H1 (cell line): ENCODE measurements around the gene NPNT. TPM values are rescaled to one million over a fixed set of nuclear protein-coding genes. Genes with fewer than 3 reads are reported as not detected.

Experiments
- CTCF ChIA-PET: fragments of 300-600 bp; sonication (Branson Sonifier 250); formaldehyde crosslinking; loops from one replicate; lab custom pipeline; 2021; ENCODE audit not compliant: partially characterized antibody; lab: Charles Lee
- POLR2A ChIA-PET: fragments of 300-600 bp; sonication (Branson Sonifier 250); formaldehyde crosslinking; loops from one replicate; lab custom pipeline; 2021; ENCODE audit warnings: inconsistent platforms; ENCODE audit not compliant: partially characterized antibody; lab: Charles Lee
- DNase-seq, 2 experiments: peaks; one replicate each; pipeline versions ENCODE4 v3.0.0 to v3.0.0-alpha.2; 2010 to 2022; ENCODE audit warnings: low spot score in 2 of 2, low read depth in 1 of 2, mixed read lengths in 1 of 2
- FAIRE-seq: peaks from 2 replicates; lab custom pipeline; 2011; peaks lifted over from hg19 to GRCh38; lab: Jason Lieb, UNC
- H2AFZ ChIP-seq: 2 replicates; pipeline ENCODE4 v1.8.1; 2012; ENCODE audit warnings: low read length, inconsistent platforms
- H2AK5ac ChIP-seq: 2 replicates; pipeline ENCODE4 v1.6.1; 2013; ENCODE audit warnings: low read depth, low read length
- H2BK120ac ChIP-seq: replicated peaks from 2 replicates; pipeline ENCODE3; 2013; ENCODE audit warnings: low read depth, low read length, inconsistent platforms
- H2BK12ac ChIP-seq: 2 replicates; pipeline ENCODE4 v1.6.1; 2013; ENCODE audit warnings: low read depth, low read length
- H2BK15ac ChIP-seq: 2 replicates; pipeline ENCODE4 v1.6.1; 2013; ENCODE audit warnings: low read length
- H2BK20ac ChIP-seq: 2 replicates; pipeline ENCODE4 v1.6.1; 2013; ENCODE audit warnings: low read length
- H2BK5ac ChIP-seq: 2 replicates; pipeline ENCODE4 v1.6.1; 2013; ENCODE audit warnings: low read depth, low read length
- H3K14ac ChIP-seq: 2 replicates; pipeline ENCODE4 v1.6.1; 2013; ENCODE audit warnings: inconsistent platforms; ENCODE audit not compliant: insufficient read length
- H3K18ac ChIP-seq: 2 replicates; pipeline ENCODE4 v1.6.1; 2013; ENCODE audit warnings: low read length; ENCODE audit errors: extremely low read depth
- H3K23ac ChIP-seq: 2 replicates; pipeline ENCODE4 v1.6.1; 2013; ENCODE audit warnings: inconsistent platforms; ENCODE audit not compliant: insufficient read length
- H3K23me2 ChIP-seq: 2 replicates; pipeline ENCODE4 v1.6.1; 2013; ENCODE audit warnings: low read depth, low read length
- H3K27ac ChIP-seq: 2 replicates; pipeline ENCODE4 v1.6.1; 2011; ENCODE audit warnings: low read depth, low read length, inconsistent platforms
- H3K27me3 ChIP-seq, 4 experiments: replicated peaks in 1 of 4; 1 replicate in 1 of 4; 2 replicates in 3 of 4; pipeline versions ENCODE4 v1.6.1 to v1.8.1; 2011 to 2013; ENCODE audit warnings: low read length in 3 of 4, mild to moderate bottlenecking in 3 of 4, inconsistent platforms in 2 of 4, mixed read lengths in 2 of 4, moderate library complexity in 1 of 4; ENCODE audit not compliant: control insufficient read depth in 3 of 4, insufficient read depth in 3 of 4; ENCODE audit errors: extremely low read depth in 1 of 4
- H3K36me3 ChIP-seq, 4 experiments: 2 replicates each; pipeline versions ENCODE4 v1.6.1 to v1.8.1; 2011 to 2013; ENCODE audit warnings: mild to moderate bottlenecking in 4 of 4, low read length in 3 of 4, moderate library complexity in 2 of 4, control low read depth in 1 of 4, inconsistent platforms in 1 of 4; ENCODE audit not compliant: insufficient read depth in 4 of 4, control insufficient read depth in 2 of 4
- H3K4ac ChIP-seq: replicated peaks from 2 replicates; pipeline ENCODE3; 2013; ENCODE audit warnings: low read length, low read depth, mixed read lengths, inconsistent platforms; ENCODE audit not compliant: insufficient read length
- H3K4me1 ChIP-seq, 4 experiments: replicated peaks in 1 of 4; 1 replicate in 1 of 4; 2 replicates in 3 of 4; pipeline versions ENCODE4 v1.6.1 to v1.8.1; 2011 to 2013; ENCODE audit warnings: low read length in 3 of 4, inconsistent platforms in 2 of 4, mixed read lengths in 1 of 4; ENCODE audit not compliant: insufficient read depth in 4 of 4, control insufficient read depth in 3 of 4
- H3K4me2 ChIP-seq, 2 experiments: 2 replicates each; pipeline versions ENCODE4 v1.6.1 to v1.8.1; 2011 to 2013; ENCODE audit warnings: low read depth in 2 of 2, low read length in 2 of 2, control low read depth in 1 of 2, inconsistent platforms in 1 of 2, mild to moderate bottlenecking in 1 of 2; ENCODE audit not compliant: insufficient read depth in 1 of 2
- H3K4me3 ChIP-seq, 4 experiments: fragments of 200-600, 300-600 bp in 1 of 4; sonication (generic), shearing (Covaris generic), sonication (Bioruptor Twin) in 1 of 4; 2 replicates each; pipeline versions ENCODE4 v1.5.1 to v1.8.1; 2011 to 2016; ENCODE audit warnings: low read length in 4 of 4, low read depth in 3 of 4, control low read depth in 2 of 4, inconsistent platforms in 2 of 4, mild to moderate bottlenecking in 2 of 4, mixed read lengths in 1 of 4, moderate library complexity in 1 of 4; ENCODE audit not compliant: insufficient read depth in 2 of 4; ENCODE audit errors: extremely low read depth in 1 of 4
- H3K56ac ChIP-seq: replicated peaks from 2 replicates; pipeline ENCODE3; 2013; ENCODE audit warnings: low read depth, mild to moderate bottlenecking, mixed read lengths, low read length, inconsistent platforms; ENCODE audit not compliant: insufficient read length
- H3K79me1 ChIP-seq: 2 replicates; pipeline ENCODE4 v1.6.1; 2013; ENCODE audit warnings: low read depth, low read length, control low read depth
- H3K79me2 ChIP-seq, 2 experiments: 2 replicates each; pipeline versions ENCODE4 v1.6.1 to v1.8.1; 2012 to 2013; ENCODE audit warnings: low read length in 2 of 2, mild to moderate bottlenecking in 2 of 2, inconsistent platforms in 1 of 2; ENCODE audit not compliant: insufficient read depth in 2 of 2, control insufficient read depth in 1 of 2
- H3K9ac ChIP-seq, 4 experiments: replicated peaks in 1 of 4; 1 replicate in 1 of 4; 2 replicates in 3 of 4; pipeline versions ENCODE4 v1.6.1 to v1.8.1; 2011 to 2013; ENCODE audit warnings: low read depth in 3 of 4, low read length in 3 of 4, control low read depth in 2 of 4, mild to moderate bottlenecking in 2 of 4, moderate library complexity in 2 of 4, inconsistent platforms in 1 of 4; ENCODE audit errors: extremely low read depth in 1 of 4
- H3K9me3 ChIP-seq, 2 experiments: 2 replicates each; pipeline versions ENCODE4 v1.6.1 to v1.8.1; 2012 to 2013; ENCODE audit warnings: mild to moderate bottlenecking in 2 of 2, moderate library complexity in 2 of 2, control low read depth in 1 of 2, inconsistent platforms in 1 of 2, low read depth in 1 of 2, low read length in 1 of 2, mixed read lengths in 1 of 2; ENCODE audit not compliant: insufficient read depth in 2 of 2
- H4K20me1 ChIP-seq, 2 experiments: replicated peaks in 1 of 2; 2 replicates each; pipeline versions ENCODE3 to v1.8.1; 2011 to 2013; ENCODE audit warnings: inconsistent platforms in 2 of 2, low read length in 2 of 2, mild to moderate bottlenecking in 1 of 2; ENCODE audit not compliant: insufficient read depth in 2 of 2, control insufficient read depth in 1 of 2
- H4K5ac ChIP-seq: 2 replicates; pipeline ENCODE4 v1.6.1; 2013; ENCODE audit warnings: low read length, low read depth, mixed read lengths, inconsistent platforms; ENCODE audit not compliant: insufficient read length
- H4K8ac ChIP-seq: 2 replicates; pipeline ENCODE4 v1.8.0; 2013; ENCODE audit warnings: mild to moderate bottlenecking, moderate library complexity, low read length, inconsistent platforms; ENCODE audit not compliant: insufficient read depth; ENCODE audit errors: extremely low read depth
- H4K91ac ChIP-seq: replicated peaks from 2 replicates; pipeline ENCODE3; 2013; ENCODE audit warnings: low read length, mixed read lengths, inconsistent platforms; ENCODE audit not compliant: insufficient read length
- CHD2 ChIP-seq: IDR thresholded peaks from 2 replicates; pipeline ENCODE4 v1.6.1; 2012; ENCODE audit warnings: low read length, improper control_type of control experiment
- CTBP2 ChIP-seq: IDR thresholded peaks from 2 replicates; pipeline ENCODE4 v1.7.0; 2011; ENCODE audit warnings: borderline replicate concordance, mild to moderate bottlenecking, moderate library complexity, mixed read lengths, low read length; ENCODE audit not compliant: insufficient read depth, insufficient read length
- CTCF ChIP-seq, 3 experiments: IDR thresholded peaks; 1 replicate in 2 of 3; 2 replicates in 1 of 3; pipeline versions ENCODE4 v1.5.1 to v1.6.1; 2011; ENCODE audit warnings: low read length in 3 of 3, mild to moderate bottlenecking in 3 of 3, inconsistent platforms in 2 of 3, low read depth in 1 of 3, moderate library complexity in 1 of 3; ENCODE audit not compliant: insufficient read depth in 1 of 3; ENCODE audit errors: control extremely low read depth in 1 of 3
- HDAC6 ChIP-seq: IDR thresholded peaks from one replicate; pipeline ENCODE4 v1.7.1; 2012; ENCODE audit warnings: low read depth, mild to moderate bottlenecking, inconsistent platforms, low read length, moderate library complexity
- KDM1A ChIP-seq: fragments of 200-600, 300-600 bp; sonication (generic); IDR thresholded peaks from 2 replicates; pipeline ENCODE4 v1.7.1; 2016; ENCODE audit warnings: mild to moderate bottlenecking, low read length, borderline replicate concordance
- NRF1 ChIP-seq: IDR thresholded peaks from 2 replicates; pipeline ENCODE4 v1.6.1; 2011; ENCODE audit warnings: mild to moderate bottlenecking, low read depth, low read length, improper control_type of control experiment
- SUZ12 ChIP-seq: fragments of 200-600 bp; sonication (generic); IDR thresholded peaks from 2 replicates; pipeline ENCODE4 v1.6.1; 2012; ENCODE audit warnings: mild to moderate bottlenecking, inconsistent platforms, low read length, moderate library complexity, mixed read lengths
- WGBS, 2 experiments: shearing (Covaris generic) in 1 of 2; methylation state at CpG; one replicate each; pipeline versions ENCODE4 v1.1.6 to v1.1.7; 2013 to 2015; ENCODE audit warnings: low lambda C conversion rate in 2 of 2, mixed read lengths in 2 of 2, inconsistent platforms in 1 of 2, low coverage in 1 of 2, missing lambda C conversion rate in 1 of 2; ENCODE audit not compliant: insufficient replicate concordance in 2 of 2, insufficient coverage in 1 of 2, insufficient read length in 1 of 2; ENCODE audit errors: extremely low coverage in 1 of 2, missing lambda C conversion rate in 1 of 2; 5-methylcytosine and 5-hydroxymethylcytosine counted together
- polyA plus RNA-seq, 7 experiments: library from polyadenylated mRNA; depleted of rRNA in 3 of 7; stranded (reverse) in 5 of 7; unstranded in 2 of 7; fragments of >200 nt in 5 of 7; fragments of 200-250 nt in 2 of 7; gene quantifications; 1 replicate in 5 of 7; 2 replicates in 1 of 7; 4 replicates in 1 of 7; pipeline versions ENCODE4 v1.2.1 to v1.2.3, GENCODE V29; 2011 to 2013; ENCODE audit warnings: missing spikeins in 2 of 7, mixed read lengths in 2 of 7
- total RNA-seq: library from RNA; stranded (reverse); fragmentation: NEBNext Ultra II Directional; extraction: Animal tissue kit (Norgen Biotek cat#: 25700); gene quantifications from 2 replicates; pipeline ENCODE4 v1.2.1, GENCODE V29; 2021

The NPNT gene
- total and polyA plus RNA-seq, 2 of the 8 experiments (the other 6 are each of a cell fraction or from before 2014, with no cell fraction given) = 0.24 to 0.97 TPM

DNA sequence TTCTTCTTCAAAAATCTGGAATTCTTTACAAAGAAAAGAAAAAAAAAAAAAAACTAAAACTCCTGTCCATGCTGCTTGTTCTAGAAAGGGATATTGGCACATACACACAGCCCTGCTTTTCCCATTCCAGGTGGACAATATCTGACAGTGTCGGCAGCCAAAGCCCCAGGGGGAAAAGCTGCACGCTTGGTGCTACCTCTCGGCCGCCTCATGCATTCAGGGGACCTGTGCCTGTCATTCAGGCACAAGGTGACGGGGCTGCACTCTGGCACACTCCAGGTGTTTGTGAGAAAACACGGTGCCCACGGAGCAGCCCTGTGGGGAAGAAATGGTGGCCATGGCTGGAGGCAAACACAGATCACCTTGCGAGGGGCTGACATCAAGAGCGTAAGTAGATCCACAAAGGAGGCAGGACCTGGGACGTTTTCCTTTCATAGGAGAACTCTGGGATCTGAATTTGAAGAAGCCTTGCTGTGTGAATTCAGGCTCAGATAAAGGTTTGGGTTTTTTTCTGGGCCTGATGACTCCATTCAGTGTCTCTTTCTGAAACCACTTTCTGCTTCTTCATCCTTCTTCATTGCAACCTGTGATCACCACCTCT lies 71.9 kb downstream of the NPNT start:
- Histone ChIP-seq H2BK5ac (no peak overlapping the region), H3K9me3 (no peaks in the 10 kb centered on the region), H3K18ac (no peak overlapping the region), H3K36me3 (no peaks in the 10 kb centered on the region), H3K79me1 (no peaks in the 10 kb centered on the region), H3K56ac (no peak overlapping the region), H3K9ac (no peak overlapping the region), H3K4me2 (no peak overlapping the region), H2AK5ac (no peak overlapping the region), H4K20me1 (no peaks in the 10 kb centered on the region), H3K23me2 (no peaks in the 10 kb centered on the region), H3K4me3 (no peak overlapping the region), H3K27ac (no peak overlapping the region), H2BK20ac (no peak overlapping the region), H4K91ac (peak overlapping the region; percentile 62), H2BK120ac (peak overlapping the region; percentile 36), H3K4ac (no peak overlapping the region), H3K79me2 (no peaks in the 10 kb centered on the region), H2BK12ac (peak overlapping the region; percentile 18; the same call in 1 of the 2 replicates), H3K23ac (no peak overlapping the region), H3K4me1 (peaks cover 0 to 7% (median 5%) of the 10 kb centered on the region in 4 experiments; a peak in 3 of 7 replicates), H4K5ac (peak overlapping the region; percentile 58), H2BK15ac (no peak overlapping the region), H3K14ac (no peak overlapping the region), H3K27me3 (no peaks in the 10 kb centered on the region; a peak in 1 of 7 replicates), H4K8ac (peak overlapping the region; percentile 77; the same call in 1 of the 2 replicates), H2AFZ (peak overlapping the region; percentile 77; the same call in 1 of the 2 replicates)
- FAIRE-seq (no peak), DNase-seq (no peak)
- WGBS, 2 experiments = 72% methylated on average over 10 of the region's 10 CpGs; no CpG with 5 or more reads in 1 of the 2 experiments
- POLR2A ChIA-PET = no interaction called here
- no peak for TF ChIP-seq HDAC6
- TF ChIP-seq SUZ12 = no peak
- TF ChIP-seq CHD2 = no peak
- TF ChIP-seq CTBP2 = no peak
- no peak for TF ChIP-seq CTCF (IDR thresholded peaks at IDR 0.05; ENCODE audit: control extremely low read depth in 1 of 3, insufficient read depth in 1 of 3, low read depth in 1 of 3, low read length in 3 of 3)
- no peak for TF ChIP-seq NRF1
- no peak for TF ChIP-seq KDM1A
- CTCF ChIA-PET = no interaction called here
